ENCODE measurements around the gene RNPS1. TPM values are rescaled to one million over a fixed set of nuclear protein-coding genes. Genes with fewer than 3 reads are reported as not detected.

Gene RNPS1
- total and polyA plus RNA-seq, 9 of the 15 experiments (the other 6 are each of a cell fraction or from before 2014, with no cell fraction given): 44.9 to 338 (median 202) TPM

DNA sequence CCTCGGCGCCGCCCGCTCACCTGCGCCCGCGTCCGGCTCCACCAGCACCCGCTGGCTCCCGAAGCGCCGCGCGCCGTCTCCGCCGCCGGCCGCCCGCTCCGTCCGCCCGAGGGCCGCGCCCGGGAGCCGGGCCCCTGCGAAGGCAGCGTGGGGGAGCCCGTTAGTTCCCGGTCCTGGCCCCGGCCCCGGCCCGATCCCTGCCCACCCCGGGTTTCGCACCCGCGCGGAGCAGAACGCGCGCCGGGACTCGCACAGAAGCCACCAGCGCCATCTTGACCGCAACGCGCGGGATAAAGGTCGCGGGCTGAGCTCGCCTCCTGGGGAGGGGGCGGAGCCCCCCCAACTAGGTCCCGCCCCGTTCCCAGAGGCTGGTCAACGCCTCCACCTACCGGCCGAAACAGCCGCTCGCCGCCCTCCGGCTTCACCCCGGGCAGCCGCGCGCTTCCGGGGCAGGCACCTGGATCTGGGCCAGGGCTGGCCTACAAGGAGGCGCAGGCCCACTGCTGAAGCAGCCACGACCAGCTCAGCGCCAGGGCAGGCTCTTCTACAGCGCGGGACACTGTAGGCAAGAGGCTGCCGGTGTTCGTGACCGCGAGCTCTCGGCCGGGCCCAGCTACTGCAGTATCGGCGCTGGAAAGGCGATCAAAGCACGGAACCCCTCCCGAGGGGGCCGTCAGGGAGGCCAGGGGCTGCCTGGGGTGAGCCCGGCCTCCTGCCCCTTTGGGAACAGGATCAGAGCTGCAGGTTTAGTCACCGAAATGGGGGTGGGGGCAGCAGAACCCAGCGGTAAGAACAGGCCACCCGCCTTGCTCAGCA lies 16.4 kb downstream of the RNPS1 start, which contains the start of gene ECI1 (continued):
- TF ChIP-seq FIP1L1 (IDR thresholded peaks at IDR 0.05; ENCODE audit: low read depth, low read length, poor library complexity, severe bottlenecking): peak; percentile 97
- no peak for TF ChIP-seq KLF6 (CRISPR knock-in tag; IDR thresholded peaks at IDR 0.05; ENCODE audit: borderline replicate concordance)
- TF ChIP-seq NUFIP1 (IDR thresholded peaks at IDR 0.05; ENCODE audit: partially characterized antibody): no peak
- no peak for TF ChIP-seq POLR3G (IDR thresholded peaks at IDR 0.05; ENCODE audit: extremely low read depth, insufficient read length, insufficient replicate concordance)
- TF ChIP-seq U2AF2 (optimal IDR thresholded peaks at IDR 0.05; ENCODE audit: low read depth, low read length): no peak
- TF ChIP-seq GTF2E2 (tag; IDR thresholded peaks at IDR 0.05): peak; percentile 88; the same call in 1 of the 2 replicates
- TF ChIP-seq, protein P1, sequence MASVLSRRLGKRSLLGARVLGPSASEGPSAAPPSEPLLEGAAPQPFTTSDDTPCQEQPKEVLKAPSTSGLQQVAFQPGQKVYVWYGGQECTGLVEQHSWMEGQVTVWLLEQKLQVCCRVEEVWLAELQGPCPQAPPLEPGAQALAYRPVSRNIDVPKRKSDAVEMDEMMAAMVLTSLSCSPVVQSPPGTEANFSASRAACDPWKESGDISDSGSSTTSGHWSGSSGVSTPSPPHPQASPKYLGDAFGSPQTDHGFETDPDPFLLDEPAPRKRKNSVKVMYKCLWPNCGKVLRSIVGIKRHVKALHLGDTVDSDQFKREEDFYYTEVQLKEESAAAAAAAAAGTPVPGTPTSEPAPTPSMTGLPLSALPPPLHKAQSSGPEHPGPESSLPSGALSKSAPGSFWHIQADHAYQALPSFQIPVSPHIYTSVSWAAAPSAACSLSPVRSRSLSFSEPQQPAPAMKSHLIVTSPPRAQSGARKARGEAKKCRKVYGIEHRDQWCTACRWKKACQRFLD (CRISPR knock-in tag; IDR thresholded peaks at IDR 0.05): 0 out of 2 replicates have a peak, but pooled peaks have one; percentile 70
- no peak for TF ChIP-seq SRSF9 (IDR thresholded peaks at IDR 0.05; ENCODE audit: borderline replicate concordance, low read depth, low read length)
- no peak for TF ChIP-seq MCM2 (IDR thresholded peaks at IDR 0.05; ENCODE audit: low read depth)
- TF ChIP-seq ZNF217 (CRISPR knock-in tag; IDR thresholded peaks at IDR 0.05): no peak
- TF ChIP-seq KDM2B (CRISPR knock-in tag; IDR thresholded peaks at IDR 0.05): peak; percentile 46; the same call in 1 of the 2 replicates
- TF ChIP-seq CC2D1A (IDR thresholded peaks at IDR 0.05): no peak
- TF ChIP-seq RBM17 (IDR thresholded peaks at IDR 0.05; ENCODE audit: borderline replicate concordance, low read depth, low read length): no peak
- TF ChIP-seq, protein P2, sequence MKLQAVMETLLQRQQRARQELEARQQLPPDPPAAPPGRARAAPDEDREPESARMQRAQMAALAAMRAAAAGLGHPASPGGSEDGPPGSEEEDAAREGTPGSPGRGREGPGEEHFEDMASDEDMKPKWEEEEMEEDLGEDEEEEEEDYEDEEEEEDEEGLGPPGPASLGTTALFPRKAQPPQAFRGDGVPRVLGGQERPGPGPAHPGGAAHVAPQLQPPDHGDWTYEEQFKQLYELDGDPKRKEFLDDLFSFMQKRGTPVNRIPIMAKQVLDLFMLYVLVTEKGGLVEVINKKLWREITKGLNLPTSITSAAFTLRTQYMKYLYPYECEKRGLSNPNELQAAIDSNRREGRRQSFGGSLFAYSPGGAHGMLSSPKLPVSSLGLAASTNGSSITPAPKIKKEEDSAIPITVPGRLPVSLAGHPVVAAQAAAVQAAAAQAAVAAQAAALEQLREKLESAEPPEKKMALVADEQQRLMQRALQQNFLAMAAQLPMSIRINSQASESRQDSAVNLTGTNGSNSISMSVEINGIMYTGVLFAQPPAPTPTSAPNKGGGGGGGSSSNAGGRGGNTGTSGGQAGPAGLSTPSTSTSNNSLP (IDR thresholded peaks at IDR 0.05; ENCODE audit: borderline replicate concordance, low read depth, low read length): no peak
- no peak for TF ChIP-seq PTTG1 (tag; IDR thresholded peaks at IDR 0.05; ENCODE audit: low read depth)
- TF ChIP-seq GATAD2B (IDR thresholded peaks at IDR 0.05; ENCODE audit: borderline replicate concordance): 0 out of 2 replicates have a peak, but pooled peaks have one; percentile 64
- TF ChIP-seq, protein P3, sequence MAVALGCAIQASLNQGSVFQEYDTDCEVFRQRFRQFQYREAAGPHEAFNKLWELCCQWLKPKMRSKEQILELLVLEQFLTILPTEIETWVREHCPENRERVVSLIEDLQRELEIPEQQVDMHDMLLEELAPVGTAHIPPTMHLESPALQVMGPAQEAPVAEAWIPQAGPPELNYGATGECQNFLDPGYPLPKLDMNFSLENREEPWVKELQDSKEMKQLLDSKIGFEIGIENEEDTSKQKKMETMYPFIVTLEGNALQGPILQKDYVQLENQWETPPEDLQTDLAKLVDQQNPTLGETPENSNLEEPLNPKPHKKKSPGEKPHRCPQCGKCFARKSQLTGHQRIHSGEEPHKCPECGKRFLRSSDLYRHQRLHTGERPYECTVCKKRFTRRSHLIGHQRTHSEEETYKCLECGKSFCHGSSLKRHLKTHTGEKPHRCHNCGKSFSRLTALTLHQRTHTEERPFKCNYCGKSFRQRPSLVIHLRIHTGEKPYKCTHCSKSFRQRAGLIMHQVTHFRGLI (CRISPR knock-in tag; IDR thresholded peaks at IDR 0.05): no peak
- peak; percentile 98 for TF ChIP-seq HNRNPL (IDR thresholded peaks at IDR 0.05; ENCODE audit: low read depth, low read length)
- TF ChIP-seq ZNF354B (CRISPR knock-in tag; IDR thresholded peaks at IDR 0.05): no peak
- TF ChIP-seq POLR2AphosphoS5 (IDR thresholded peaks at IDR 0.05; ENCODE audit: control insufficient read depth, insufficient read depth, low read depth, low read length): peak; percentile 91
- no peak; a peak in 1 of 4 replicates for TF ChIP-seq TEAD1 (CRISPR knock-in tag; IDR thresholded peaks at IDR 0.05)
- TF ChIP-seq ZNF551 (CRISPR knock-in tag; IDR thresholded peaks at IDR 0.05): no peak
- no peak for TF ChIP-seq ZFP1 (CRISPR knock-in tag; IDR thresholded peaks at IDR 0.05)
- TF ChIP-seq RBM39 (optimal IDR thresholded peaks at IDR 0.05; ENCODE audit: low read depth, low read length): no peak
- TF ChIP-seq ZNF282 (CRISPR knock-in tag; IDR thresholded peaks at IDR 0.05): no peak

Data from K562 (cell line).